NT2/D1 (cell line): ENCODE results near the gene PGAM2.

ENCODE experiments used
- SUZ12 ChIP-seq: IDR thresholded peaks from 2 replicates; pipeline ENCODE4 v1.6.1; 2011; ENCODE audit not compliant: insufficient read length, insufficient read depth; ENCODE audit errors: extremely low read depth
- YY1 ChIP-seq: IDR thresholded peaks from 2 replicates; pipeline ENCODE4 v1.6.1; 2011; ENCODE audit not compliant: insufficient read length, insufficient read depth
- ZNF274 ChIP-seq: IDR thresholded peaks from 2 replicates; pipeline ENCODE4 v1.6.1; 2011; ENCODE audit warnings: mild to moderate bottlenecking, low read depth, low read length

- TF ChIP-seq ZNF274 (no peak), YY1 (no peak), SUZ12 (no peak)
Measured at GRCh38 chr7:44066494-44067063, 1.2 kb upstream of the PGAM2 start.
